ENCODE data around the gene PLB1. TPM values are rescaled to one million over a fixed set of nuclear protein-coding genes. Genes with fewer than 3 reads are reported as not detected.

The PLB1 gene
- total RNA-seq, 1 experiment from 2014 or later = 1.4 TPM

- no peak for DNase-seq (ENCODE audit: low read depth)
Observed at GRCh38 chr2:28612131-28612812, 116.4 kb downstream of the PLB1 start.

- no peak for DNase-seq (ENCODE audit: low read depth)
Observed at GRCh38 chr2:28613186-28613585, 117.3 kb downstream of the PLB1 start.

GRCh38 chr2:28613633-28614501, 118.0 kb downstream of the PLB1 start:
- DNase-seq (ENCODE audit: low read depth) = peak; percentile 46

GRCh38 chr2:28615706-28616105, 119.8 kb downstream of the PLB1 start:
- DNase-seq (ENCODE audit: low read depth) = no peak

GRCh38 chr2:28616396-28616999, 120.6 kb downstream of the PLB1 start:
- no peak for DNase-seq (ENCODE audit: low read depth)

- DNase-seq (ENCODE audit: low read depth) = no peak
Observed at GRCh38 chr2:28617502-28618184, 121.8 kb downstream of the PLB1 start.

GRCh38 chr2:28618221-28619141, 122.6 kb downstream of the PLB1 start:
- DNase-seq (ENCODE audit: low read depth) = no peak

DNA sequence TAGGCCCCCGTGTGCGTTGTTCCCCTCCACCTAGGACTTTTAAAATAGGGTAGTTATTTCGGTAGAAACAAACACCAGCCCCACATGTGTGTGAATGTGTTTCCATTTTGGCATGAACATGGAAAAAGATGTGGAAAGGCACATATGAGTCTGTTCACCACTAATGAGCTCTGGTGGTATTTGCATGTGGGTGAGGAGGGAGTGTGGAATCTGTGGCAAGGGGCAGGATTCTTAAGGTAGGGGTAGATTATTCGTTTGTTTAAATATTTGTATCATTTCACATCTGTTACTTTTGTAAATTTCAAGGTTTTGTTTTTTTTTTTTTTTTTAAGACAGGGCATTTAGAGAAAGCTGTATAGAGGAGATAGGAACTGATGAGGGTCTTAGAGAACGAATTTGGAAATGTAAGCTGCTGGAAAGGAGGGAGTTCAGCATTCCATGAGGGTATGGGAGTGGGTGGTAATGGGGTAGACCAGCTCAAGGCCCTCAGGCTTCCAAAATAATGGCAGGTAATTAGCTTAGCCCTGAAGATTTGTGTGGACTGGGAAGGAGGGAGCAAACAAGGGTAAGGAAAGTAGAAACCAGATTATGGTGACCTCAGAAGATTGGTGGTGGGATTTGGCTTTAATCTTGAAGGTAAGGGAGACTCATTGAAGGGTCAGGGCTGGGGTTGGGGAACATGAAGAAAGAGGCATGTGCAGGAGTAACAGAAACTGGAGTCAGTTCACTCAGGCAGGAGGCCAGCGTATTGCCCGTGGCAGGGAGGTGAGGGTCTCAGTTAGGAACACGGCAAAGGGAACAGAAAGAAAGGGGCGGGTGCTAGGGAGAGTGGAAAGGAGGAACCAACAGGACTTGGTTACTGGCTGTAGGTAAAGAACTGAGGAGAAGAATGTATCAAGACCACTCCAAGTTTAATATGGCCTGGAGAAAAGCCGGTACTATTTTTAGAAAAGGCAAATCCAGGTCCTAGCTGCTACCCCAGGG, 123.6 kb downstream of the PLB1 start:
- DNase-seq (ENCODE audit: low read depth) = no peak

- no peak for DNase-seq (ENCODE audit: low read depth)
Observed at GRCh38 chr2:28620291-28620793, 124.5 kb downstream of the PLB1 start.

DNA sequence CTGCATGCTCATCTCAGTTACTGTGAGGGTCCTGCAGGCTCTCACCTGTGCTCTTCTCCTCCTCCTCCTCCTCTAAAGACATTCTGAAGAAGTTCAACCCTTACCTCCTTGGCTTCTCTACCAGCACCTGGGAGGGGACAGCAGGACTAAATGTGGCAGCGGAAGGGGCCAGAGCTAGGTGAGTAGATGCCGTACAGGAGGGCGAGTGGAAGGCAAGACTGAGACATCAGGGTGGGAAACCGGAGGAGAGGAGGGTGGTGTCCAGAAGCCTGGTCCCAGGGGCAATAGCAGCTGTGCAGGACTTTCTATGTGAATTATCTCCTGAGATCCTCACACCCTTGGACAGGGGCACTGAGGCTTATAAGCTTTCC, 124.9 kb downstream of the PLB1 start:
- no peak for DNase-seq (ENCODE audit: low read depth)

GRCh38 chr2:28621172-28622100, 125.6 kb downstream of the PLB1 start:
- peak; percentile 95 for DNase-seq (ENCODE audit: low read depth)

DNA sequence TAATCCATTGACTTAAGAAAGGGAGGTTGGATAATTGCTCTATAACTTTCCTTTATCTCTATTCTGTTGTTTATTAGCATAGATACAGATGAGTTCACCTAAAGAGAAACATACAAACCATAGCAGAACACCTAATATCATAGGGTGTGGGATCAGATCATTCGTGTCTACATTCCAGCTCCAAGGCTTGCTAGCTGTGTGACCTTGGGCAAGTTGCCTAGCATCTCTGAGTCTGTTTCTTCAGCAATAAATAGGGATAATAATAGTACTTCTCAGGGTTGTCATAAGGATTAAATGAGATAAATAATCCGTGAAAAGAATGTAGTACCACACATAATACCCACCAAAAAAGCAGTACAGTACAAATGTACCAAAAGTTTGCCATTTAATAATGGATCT, 126.2 kb downstream of the PLB1 start:
- no peak for DNase-seq (ENCODE audit: low read depth)

GRCh38 chr2:28623582-28624405, 127.9 kb downstream of the PLB1 start:
- no peak for DNase-seq (ENCODE audit: low read depth)

- peak; percentile 72 for DNase-seq (ENCODE audit: low read depth)
Observed at GRCh38 chr2:28624436-28624792, 128.6 kb downstream of the PLB1 start.

- peak; percentile 67 for DNase-seq (ENCODE audit: low read depth)
Observed at GRCh38 chr2:28624793-28625701, 129.2 kb downstream of the PLB1 start.

DNA sequence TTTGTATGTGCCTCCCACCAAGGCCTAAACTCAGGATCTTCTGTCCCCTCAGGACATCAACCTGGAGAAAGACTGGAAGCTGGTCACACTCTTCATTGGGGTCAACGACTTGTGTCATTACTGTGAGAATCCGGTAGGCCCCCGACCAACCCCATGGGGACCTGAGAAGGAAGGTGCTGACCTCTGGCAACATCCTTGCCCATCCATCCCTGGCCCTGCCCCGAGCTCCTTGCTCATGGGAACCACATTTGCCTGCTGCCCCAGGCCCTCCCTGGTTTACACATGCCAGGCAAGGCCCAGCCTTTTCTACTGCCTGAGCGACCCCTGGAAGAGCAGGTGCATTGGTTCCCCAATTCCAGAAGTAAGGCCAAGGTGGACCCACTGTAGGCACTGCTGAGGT, 130.5 kb downstream of the PLB1 start:
- no peak for DNase-seq (ENCODE audit: low read depth)
